Right lobe of liver (tissue), 4 donors: ENCODE measurements around the gene SPRY2.

Experiments used
- CTCF ChIP-seq, 4 donors: fragments of 200-600 bp in 3 of 4; fragments of 450-650 bp in 1 of 4; IDR thresholded peaks; one replicate each; pipeline versions ENCODE4 v1.5.1 to v1.8.0; 2016 to 2022; ENCODE audit warnings: antibody characterized with exemption in 4 of 4, mild to moderate bottlenecking in 2 of 4
- POLR2A ChIP-seq: fragments of 450-650 bp; IDR thresholded peaks from one replicate; pipeline ENCODE4 v1.6.1; 2017; ENCODE audit warnings: antibody characterized with exemption, mild to moderate bottlenecking
- donor health status: DM: no; HTN: no; CAD: no.
- donor health status: DM: no; HTN: no; CAD: no.
- donor health status: DM: no; HTN: yes; CAD: no.

- TF ChIP-seq POLR2A: no peak
- no peak for TF ChIP-seq CTCF (IDR thresholded peaks at IDR 0.05)
Measured at GRCh38 chr13:80331984-80332383, 8.9 kb downstream of the SPRY2 start.
